GM18505 (cell line): ENCODE results near the gene MCUB.
A peak's percentile ranks its signal among the peaks of the same experiment; 100 is the strongest.
"Not testable (repeated sequence)": the region's sequence is repeated elsewhere in the genome, so short reads cannot be mapped to it uniquely, and the experiment has no call there.

ENCODE experiments used
- ATAC-seq: cut with Tn5 transposase; IDR thresholded peaks from one replicate; pipeline ENCODE4 v1.9.1; 2021; ENCODE audit not compliant: unreplicated experiment
- POLR2A ChIP-seq: IDR thresholded peaks from 4 replicates; pipeline ENCODE4 v1.6.1; 2011; ENCODE audit warnings: borderline replicate concordance; ENCODE audit not compliant: insufficient read depth, insufficient read length; ENCODE audit errors: extremely low read depth

MCUB gene, protein sequence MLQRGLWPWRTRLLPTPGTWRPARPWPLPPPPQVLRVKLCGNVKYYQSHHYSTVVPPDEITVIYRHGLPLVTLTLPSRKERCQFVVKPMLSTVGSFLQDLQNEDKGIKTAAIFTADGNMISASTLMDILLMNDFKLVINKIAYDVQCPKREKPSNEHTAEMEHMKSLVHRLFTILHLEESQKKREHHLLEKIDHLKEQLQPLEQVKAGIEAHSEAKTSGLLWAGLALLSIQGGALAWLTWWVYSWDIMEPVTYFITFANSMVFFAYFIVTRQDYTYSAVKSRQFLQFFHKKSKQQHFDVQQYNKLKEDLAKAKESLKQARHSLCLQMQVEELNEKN

DNA sequence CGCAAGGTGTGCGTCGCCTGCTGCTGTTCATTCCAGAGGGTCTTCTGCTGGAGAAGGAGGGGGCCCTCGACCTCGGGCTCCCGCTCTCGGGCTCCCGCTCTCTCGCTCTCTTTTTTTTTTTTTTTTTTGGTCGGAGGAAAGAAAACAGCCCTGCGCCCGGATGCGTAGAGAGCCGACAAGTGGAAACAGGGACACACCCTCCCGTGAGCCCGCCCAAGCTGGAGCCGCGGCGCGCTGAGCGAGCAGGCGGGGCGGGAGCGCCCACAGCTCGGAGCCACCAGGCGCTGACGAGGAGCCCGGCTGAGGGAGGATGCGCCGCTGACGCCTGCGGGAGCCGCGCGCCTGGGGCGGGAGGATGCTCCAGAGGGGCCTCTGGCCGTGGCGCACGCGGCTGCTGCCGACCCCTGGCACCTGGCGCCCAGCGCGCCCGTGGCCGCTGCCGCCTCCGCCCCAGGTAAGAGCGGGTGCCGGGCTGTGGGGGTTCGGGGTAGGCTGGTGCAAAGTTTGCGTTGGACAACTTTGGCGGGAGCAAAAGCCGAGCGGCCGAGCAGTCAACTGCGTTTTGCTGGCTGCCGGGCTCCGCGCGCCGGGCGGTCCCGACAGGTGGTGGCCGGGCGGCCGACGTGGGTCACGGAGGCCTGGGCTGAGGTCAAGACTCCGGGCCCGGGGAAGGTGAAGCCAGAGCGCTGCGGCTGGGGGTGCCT lies at the start of gene MCUB:
Gene MCUB, plus strand, starts transcription at position 264 of the 704 bp plus-strand sequence. Its CDS starts 92 bp downstream, at position 356.
- TF ChIP-seq POLR2A = peak; percentile 68
- ATAC-seq = peak; percentile 94

DNA sequence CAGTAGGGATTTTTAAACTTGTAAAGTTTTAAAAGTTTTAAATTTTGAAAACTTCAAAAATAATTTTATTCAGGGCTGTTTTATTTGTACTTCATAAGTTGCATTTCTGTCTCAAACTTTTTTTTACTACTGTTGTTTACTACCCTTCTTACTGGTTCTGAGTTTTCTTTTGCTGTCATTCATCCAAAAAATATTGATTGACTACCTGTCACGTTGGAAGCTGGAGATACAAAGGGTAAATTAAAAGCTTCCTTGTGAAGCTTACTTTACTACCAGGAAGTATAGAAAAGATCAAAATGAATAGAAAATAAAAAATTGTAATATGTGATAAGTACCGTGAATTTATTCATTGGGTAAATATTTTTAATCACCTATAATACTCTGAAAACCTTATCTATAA lies 49.4 kb upstream of the MCUB start:
- ATAC-seq = no peak
- no peak for TF ChIP-seq POLR2A

DNA sequence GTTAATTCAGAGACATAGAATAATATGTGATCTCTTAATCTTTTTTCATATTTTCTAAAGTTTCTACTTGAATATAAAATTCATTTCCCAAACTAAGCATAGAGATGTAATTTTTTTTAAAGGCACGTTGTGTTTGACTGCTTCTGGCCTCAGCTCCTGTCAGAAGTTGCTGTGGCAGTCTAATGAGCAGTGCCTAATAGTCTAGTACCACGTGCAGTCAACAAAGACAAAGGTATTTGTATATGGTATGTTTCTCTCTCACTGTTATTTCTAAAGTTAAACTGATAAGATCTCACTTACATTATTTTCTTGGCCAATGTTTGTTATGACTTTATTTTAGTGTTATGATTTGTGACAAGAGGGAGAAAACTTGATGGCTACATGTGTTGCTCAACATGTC lies 48.6 kb upstream of the MCUB start:
- TF ChIP-seq POLR2A = no peak

DNA sequence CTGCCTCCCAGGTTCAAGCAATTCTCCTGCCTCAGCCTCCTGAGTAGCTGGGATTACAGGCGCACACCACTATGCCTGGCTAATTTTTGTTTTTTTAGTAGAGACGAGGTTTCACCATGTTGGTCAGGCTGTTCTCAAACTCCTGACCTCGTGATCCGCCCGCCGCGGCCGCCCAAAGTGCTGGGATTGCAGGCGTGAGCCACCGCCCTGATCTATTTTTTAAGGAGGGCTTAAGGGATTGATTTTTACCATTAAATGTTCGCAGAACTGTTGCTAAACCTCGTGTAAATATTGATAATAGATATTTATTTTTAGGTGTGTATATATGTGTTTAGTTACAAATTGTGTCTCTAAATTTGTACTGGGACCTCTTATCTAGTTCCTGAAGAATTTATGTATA lies 46.7 kb upstream of the MCUB start:
- not testable (repeated sequence) for ATAC-seq

More for the DNA sequence above, 48.6 kb upstream of the MCUB start:
- no peak for ATAC-seq

DNA sequence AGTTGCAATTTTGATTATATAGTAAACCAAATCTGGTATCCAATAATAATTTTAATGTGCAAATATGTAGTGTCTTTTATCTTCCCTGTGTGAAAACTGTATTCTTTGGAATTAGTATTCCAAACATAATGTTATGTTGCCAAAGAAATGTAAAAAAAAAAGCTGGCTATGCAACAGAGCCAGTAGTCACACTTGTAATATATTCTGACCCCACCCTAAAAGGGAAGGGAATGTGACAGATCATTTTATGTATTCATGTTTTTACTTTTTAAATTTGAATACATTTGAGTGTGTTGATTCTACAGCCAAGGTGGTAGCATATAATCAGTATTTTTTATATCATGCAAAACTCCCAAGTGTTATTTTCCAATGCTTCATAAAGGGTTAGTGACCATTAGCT lies 27.9 kb upstream of the MCUB start:
- ATAC-seq = no peak
- TF ChIP-seq POLR2A = no peak

DNA sequence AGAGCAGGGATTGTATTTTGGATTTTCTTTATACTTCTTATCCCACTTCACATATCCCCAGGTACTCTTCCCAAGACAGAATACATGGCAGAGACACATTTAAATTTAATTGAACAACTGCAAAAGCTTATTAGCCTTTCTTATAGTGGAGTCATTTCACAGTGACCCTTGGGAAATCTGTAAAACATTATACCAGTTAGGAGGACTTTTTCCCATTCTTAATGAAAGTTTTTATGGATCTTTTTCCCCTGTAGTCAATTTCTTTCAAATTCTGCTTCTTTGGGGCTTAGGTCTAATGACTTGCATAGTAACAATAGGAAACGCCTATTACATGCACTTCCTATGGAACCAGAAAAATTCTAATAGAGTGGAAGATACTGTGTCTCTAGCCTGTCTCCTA lies 14.6 kb upstream of the MCUB start:
- ATAC-seq = no peak
- no peak for TF ChIP-seq POLR2A

DNA sequence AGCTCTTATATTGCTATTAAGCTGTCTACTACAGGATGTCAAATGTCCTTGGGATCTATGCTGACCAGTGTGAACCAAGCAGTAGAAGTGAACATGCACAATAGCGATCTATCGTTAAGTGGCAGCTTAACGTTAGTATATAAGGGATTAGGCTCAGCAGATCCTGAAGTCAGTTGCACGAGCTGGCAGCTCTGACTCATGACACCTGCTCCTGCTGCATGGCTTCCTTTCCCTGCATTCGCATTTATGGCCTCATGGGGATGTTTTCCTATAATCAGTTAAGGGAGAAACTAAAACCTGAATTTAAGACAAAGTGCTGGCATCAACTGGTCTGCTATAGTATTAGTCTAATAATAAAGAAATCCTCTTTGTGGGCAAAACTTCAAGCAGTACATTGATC lies 12.7 kb upstream of the MCUB start:
- no peak for ATAC-seq

DNA sequence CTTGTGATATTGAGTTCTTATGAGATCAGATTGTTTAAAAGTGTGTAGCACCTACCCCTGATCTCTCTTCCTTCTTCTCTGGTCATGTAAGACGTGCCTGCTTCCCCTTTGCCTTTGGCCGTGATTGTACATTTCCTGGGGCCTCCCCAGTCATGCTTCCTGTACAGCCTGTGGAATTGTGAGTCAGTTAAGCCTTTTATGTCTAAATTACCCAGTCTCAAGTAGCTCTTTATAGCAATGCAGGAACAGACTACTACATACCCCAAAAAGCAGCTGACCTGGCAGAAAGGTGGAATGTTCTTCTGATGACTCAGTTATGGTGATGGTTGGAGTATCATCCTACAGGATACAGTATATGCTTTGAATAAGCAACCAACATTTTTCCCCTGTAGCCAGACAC lies 11.4 kb upstream of the MCUB start:
- ATAC-seq = no peak
- TF ChIP-seq POLR2A = no peak

More for the DNA sequence above, 12.7 kb upstream of the MCUB start:
- TF ChIP-seq POLR2A = no peak

DNA sequence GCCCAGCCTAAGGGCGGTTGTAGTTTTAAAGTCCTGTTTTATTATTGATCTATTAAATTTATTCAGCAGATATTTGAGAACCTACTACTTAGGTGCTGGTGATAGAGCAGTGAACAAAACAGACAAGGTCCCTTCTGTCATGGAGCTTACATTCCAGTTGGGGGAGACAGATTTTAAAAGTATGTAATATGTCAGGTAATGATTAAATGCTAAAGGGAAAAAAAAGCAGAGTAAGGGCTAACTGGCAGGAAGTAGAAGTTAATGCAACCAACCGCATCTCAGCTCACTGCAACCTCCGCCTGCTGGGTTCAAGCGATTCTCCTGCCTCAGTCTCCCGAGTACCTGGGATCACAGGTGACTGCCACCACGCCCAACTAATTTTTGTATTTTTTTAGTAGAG lies 7.8 kb upstream of the MCUB start:
- no peak for TF ChIP-seq POLR2A
- no peak for ATAC-seq

DNA sequence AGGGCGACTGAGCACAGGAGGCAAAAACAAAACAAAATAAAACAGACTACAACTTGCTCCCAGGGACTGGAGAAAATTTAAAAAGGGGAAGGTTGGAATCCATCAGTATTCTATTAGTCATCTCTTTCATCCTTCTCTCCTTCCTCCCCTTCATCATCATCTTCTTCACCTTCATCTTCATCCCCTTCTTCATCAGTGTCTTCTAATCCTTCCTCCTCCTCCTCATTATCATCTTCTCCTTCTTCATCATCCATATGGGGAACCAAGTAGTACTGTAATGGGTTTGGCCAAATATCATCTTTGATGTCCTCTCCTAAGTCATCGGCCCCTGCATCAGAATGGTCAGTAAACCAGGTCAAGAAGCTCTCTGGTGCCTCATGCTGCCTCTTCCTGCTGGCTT lies 6.9 kb upstream of the MCUB start:
- TF ChIP-seq POLR2A = no peak
- no peak for ATAC-seq

DNA sequence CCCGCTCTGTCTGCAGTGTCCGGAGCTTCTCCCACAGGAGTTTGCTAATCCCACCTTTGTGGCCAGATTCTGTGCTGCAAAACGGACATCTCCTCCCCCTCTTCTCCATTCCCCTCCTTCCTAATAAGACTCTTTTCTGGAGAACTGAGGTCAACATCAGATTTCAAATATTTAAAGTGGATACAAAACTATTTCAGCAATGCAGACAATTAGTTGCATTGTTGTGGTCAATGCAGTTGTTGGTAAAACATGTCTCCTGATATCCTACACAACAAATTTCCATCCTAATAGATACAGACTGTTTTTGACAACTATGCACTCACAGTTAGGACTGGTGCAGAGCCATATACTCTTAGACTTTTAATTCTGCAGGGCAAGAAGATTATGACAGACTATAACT lies 5.1 kb upstream of the MCUB start:
- no peak for TF ChIP-seq POLR2A
- no peak for ATAC-seq

DNA sequence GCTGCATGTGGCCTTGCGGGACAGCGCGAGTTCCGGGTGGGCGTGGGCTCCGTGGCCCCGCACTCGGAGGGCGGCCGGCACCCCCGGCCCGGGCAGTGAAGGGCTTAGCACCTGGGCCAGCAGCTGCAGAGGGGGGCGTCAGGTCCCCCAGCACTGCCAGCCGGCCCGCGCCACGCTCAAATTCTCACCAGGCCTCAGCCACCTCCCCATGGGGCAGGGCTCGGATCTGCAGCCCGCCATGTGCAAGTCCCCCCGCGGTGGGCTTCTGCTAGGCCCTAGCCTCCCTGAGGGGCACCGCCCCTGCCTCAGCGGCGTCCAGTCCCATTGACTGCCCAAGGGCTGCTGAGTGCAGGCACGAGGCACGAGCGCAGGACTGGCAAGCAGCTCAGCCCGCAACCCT lies 2.6 kb upstream of the MCUB start:
- TF ChIP-seq POLR2A = no peak
- no peak for ATAC-seq

DNA sequence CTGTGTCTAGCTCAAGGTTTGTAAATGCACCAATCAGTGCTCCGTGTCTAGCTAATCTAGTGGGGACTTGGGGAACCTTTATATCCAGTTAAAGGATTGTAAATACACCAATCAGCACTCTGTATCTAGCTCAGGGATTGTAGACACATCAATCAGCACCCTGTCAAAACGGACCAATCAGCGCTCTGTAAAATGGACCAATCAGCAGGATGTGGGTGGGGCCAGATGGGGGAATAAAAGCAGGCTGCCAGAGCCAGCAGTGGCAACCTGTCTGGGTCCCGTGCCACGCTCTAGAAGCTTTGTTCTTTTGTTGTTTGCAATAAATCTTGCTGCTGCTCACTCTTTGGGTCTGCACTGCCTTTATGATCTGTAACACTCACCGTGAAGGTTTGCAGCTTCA lies 2.0 kb upstream of the MCUB start:
- ATAC-seq = not testable (repeated sequence)

DNA sequence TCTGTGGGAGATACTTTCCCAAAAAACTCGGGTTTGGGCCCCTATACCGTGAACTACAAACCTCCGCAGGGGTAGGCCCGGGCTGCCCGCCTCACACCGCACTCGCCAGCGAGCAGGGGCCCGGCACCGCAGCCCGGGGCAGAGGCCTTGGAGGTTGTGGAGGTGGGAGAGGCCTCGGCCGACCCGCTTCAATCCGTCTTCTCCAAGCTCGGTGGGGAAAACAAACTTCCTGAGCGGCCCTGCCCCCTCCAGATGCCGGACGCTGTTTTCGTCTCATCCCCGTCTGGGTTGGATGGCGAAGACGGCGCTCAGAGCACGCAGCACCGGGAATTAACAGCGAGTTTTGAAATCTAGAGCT lies 442 bp upstream of the MCUB start:
- ATAC-seq = peak; percentile 24
- no peak for TF ChIP-seq POLR2A
